ENCODE results near the gene GNLY.

Gene GNLY

GRCh38 chr2:85681776-85682175 is 12.4 kb upstream of the GNLY start:
- no peak for DNase-seq

- no peak for DNase-seq
Observed at GRCh38 chr2:85682378-85682777, 11.8 kb upstream of the GNLY start.

GRCh38 chr2:85684380-85684779 is 9.8 kb upstream of the GNLY start:
- no peak for DNase-seq

- DNase-seq = no peak
Observed at GRCh38 chr2:85684806-85685205, 9.4 kb upstream of the GNLY start.

GRCh38 chr2:85690932-85691331 is 3.2 kb upstream of the GNLY start:
- no peak for DNase-seq

GRCh38 chr2:85692039-85692645 is 2.0 kb upstream of the GNLY start:
- DNase-seq = no peak

- no peak for DNase-seq
Observed at GRCh38 chr2:85695121-85695520, 963 bp downstream of the GNLY start.

GRCh38 chr2:85695691-85696668 is 1.8 kb downstream of the GNLY start:
- DNase-seq = no peak

- no peak for DNase-seq
Observed at GRCh38 chr2:85697096-85697495, 2.9 kb downstream of the GNLY start.

- DNase-seq = no peak
Observed at GRCh38 chr2:85697716-85698115, 3.6 kb downstream of the GNLY start.

GRCh38 chr2:85698184-85698879 is 4.2 kb downstream of the GNLY start:
- no peak for DNase-seq

- no peak for DNase-seq
Observed at GRCh38 chr2:85698880-85699254, 4.7 kb downstream of the GNLY start.

- DNase-seq = no peak
Observed at GRCh38 chr2:85699325-85699724, 5.2 kb downstream of the GNLY start.

- DNase-seq = no peak
Observed at GRCh38 chr2:85702172-85702571, 8.0 kb downstream of the GNLY start.

- no peak for DNase-seq
Observed at GRCh38 chr2:85702800-85703199, 8.6 kb downstream of the GNLY start.

- no peak for DNase-seq
Observed at GRCh38 chr2:85703329-85703728, 9.2 kb downstream of the GNLY start.

GRCh38 chr2:85704038-85704437 is 9.9 kb downstream of the GNLY start:
- no peak for DNase-seq

- no peak for DNase-seq
Observed at GRCh38 chr2:85704800-85705679, 10.9 kb downstream of the GNLY start.

- DNase-seq = peak in 1 of 56 donors; percentile 20
Observed at GRCh38 chr2:85705680-85706039, 11.5 kb downstream of the GNLY start.

GRCh38 chr2:85706063-85706462 is 11.9 kb downstream of the GNLY start:
- no peak for DNase-seq

- DNase-seq = peak in 26 of 56 donors; percentile 13 to 66 (median 28)
Observed at GRCh38 chr2:85706599-85707296, 12.6 kb downstream of the GNLY start.

Measured in amygdala (tissue), 56 donors.